Measurements from ENCODE around the gene NAPG.

DNA sequence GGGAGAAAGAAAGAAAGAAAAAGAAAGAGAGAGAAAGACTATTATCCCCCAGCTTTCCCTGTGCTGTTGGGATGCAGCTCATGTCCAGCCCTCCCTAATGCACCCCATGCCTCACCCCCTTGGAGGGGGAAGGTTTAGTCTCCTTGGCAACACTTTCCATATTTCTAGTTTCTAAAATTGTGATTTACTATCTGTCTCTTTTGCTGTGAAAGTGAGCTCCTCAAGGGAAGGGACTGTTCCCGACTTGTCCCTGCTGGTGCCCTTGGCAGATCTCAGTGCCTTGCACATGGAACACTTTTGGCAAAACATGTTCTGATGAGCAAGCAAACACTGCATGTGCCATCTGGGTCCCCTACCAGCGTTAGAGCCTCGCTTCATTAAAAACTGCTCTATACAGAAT lies 11.7 kb upstream of the NAPG start:
- TF ChIP-seq, protein P1, sequence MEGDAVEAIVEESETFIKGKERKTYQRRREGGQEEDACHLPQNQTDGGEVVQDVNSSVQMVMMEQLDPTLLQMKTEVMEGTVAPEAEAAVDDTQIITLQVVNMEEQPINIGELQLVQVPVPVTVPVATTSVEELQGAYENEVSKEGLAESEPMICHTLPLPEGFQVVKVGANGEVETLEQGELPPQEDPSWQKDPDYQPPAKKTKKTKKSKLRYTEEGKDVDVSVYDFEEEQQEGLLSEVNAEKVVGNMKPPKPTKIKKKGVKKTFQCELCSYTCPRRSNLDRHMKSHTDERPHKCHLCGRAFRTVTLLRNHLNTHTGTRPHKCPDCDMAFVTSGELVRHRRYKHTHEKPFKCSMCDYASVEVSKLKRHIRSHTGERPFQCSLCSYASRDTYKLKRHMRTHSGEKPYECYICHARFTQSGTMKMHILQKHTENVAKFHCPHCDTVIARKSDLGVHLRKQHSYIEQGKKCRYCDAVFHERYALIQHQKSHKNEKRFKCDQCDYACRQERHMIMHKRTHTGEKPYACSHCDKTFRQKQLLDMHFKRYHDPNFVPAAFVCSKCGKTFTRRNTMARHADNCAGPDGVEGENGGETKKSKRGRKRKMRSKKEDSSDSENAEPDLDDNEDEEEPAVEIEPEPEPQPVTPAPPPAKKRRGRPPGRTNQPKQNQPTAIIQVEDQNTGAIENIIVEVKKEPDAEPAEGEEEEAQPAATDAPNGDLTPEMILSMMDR (conservative IDR thresholded peaks at IDR 0.05; ENCODE audit: low read depth, low read length) = no peak
- no peak for TF ChIP-seq EZH2 (IDR thresholded peaks at IDR 0.05; ENCODE audit: borderline replicate concordance, low read depth, low read length, poor library complexity, severe bottlenecking)
